ENCODE results near the gene CHD5.

Gene CHD5

GRCh38 chr1:6143395-6143794 is 36.7 kb downstream of the CHD5 start:
- Histone ChIP-seq H3K4me3 (ENCODE audit: low read length) (no peak overlapping the region), H3K27ac (ENCODE audit: low read length) (no peak overlapping the region), H3K4me1 (ENCODE audit: control insufficient read depth, insufficient read depth, low read length) (peaks cover under 1% of the 10 kb centered on the region; the same call in 1 of the 2 replicates), H3K27me3 (ENCODE audit: control insufficient read depth, insufficient read depth, low read length) (peaks cover 2% of the 10 kb centered on the region; the same call in 1 of the 2 replicates), H3K36me3 (ENCODE audit: control insufficient read depth, insufficient read depth, low read length) (no peaks in the 10 kb centered on the region), H3K9me3 (ENCODE audit: control insufficient read depth, insufficient read depth, low read length) (no peaks in the 10 kb centered on the region)
- no peak for DNase-seq (ENCODE audit: low read depth, low spot score)
- WGBS (ENCODE audit: insufficient coverage, insufficient read length), result no CpG with 5 or more reads among the region's 4 CpGs

GRCh38 chr1:6142734-6143133 is 37.4 kb downstream of the CHD5 start:
- Histone ChIP-seq H3K4me1 (ENCODE audit: control insufficient read depth, insufficient read depth, low read length) (no peaks in the 10 kb centered on the region), H3K27ac (ENCODE audit: low read length) (no peak overlapping the region), H3K36me3 (ENCODE audit: control insufficient read depth, insufficient read depth, low read length) (no peaks in the 10 kb centered on the region), H3K9me3 (ENCODE audit: control insufficient read depth, insufficient read depth, low read length) (no peaks in the 10 kb centered on the region), H3K4me3 (ENCODE audit: low read length) (no peak overlapping the region), H3K27me3 (ENCODE audit: control insufficient read depth, insufficient read depth, low read length) (no peaks in the 10 kb centered on the region)
- no peak for DNase-seq (ENCODE audit: low read depth, low spot score)
- WGBS (ENCODE audit: insufficient coverage, insufficient read length), result no CpG with 5 or more reads among the region's 4 CpGs

DNA sequence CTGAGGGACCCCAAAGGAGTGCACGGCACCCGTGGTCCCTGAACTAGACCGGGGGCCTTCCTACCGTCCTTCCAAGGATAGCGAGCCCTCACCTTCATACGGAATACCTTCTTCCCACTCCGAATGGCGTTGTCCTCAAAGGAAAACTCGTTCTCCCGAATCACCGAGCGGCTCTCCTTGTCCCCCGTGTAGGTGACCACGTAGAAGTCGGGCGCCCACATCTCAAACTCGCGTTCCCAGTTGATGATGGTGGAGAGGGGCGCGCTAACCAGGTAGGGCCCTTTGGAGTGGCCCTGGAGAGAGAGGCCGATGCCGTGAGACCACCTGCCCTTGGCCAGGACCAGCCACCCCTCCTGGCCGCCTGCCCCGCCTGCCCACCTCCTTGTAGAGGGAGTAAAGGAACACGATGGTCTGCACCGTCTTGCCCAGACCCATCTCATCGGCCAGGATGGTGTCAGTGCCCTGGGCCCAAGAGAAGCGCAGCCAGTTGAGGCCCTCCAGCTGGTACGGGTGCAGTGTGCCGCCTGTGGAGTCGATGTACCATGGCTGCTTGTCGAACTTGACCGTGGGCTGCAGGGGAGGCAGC is 38.0 kb downstream of the CHD5 start:
- no peak overlapping the region for H3K4me3 ChIP-seq (ENCODE audit: low read length)
- no peaks in the 10 kb centered on the region for H3K9me3 ChIP-seq (ENCODE audit: control insufficient read depth, insufficient read depth, low read length)
- H3K4me1 ChIP-seq (ENCODE audit: control insufficient read depth, insufficient read depth, low read length), result no peaks in the 10 kb centered on the region
- WGBS (ENCODE audit: insufficient coverage, insufficient read length), result no CpG with 5 or more reads among the region's 33 CpGs
- no peak overlapping the region for H3K27ac ChIP-seq (ENCODE audit: low read length)
- H3K36me3 ChIP-seq (ENCODE audit: control insufficient read depth, insufficient read depth, low read length), result no peaks in the 10 kb centered on the region
- no peaks in the 10 kb centered on the region for H3K27me3 ChIP-seq (ENCODE audit: control insufficient read depth, insufficient read depth, low read length)
- no peak for DNase-seq (ENCODE audit: low read depth, low spot score)

GRCh38 chr1:6141592-6141991 is 38.5 kb downstream of the CHD5 start:
- Histone ChIP-seq H3K27ac (ENCODE audit: low read length) (no peak overlapping the region), H3K36me3 (ENCODE audit: control insufficient read depth, insufficient read depth, low read length) (no peaks in the 10 kb centered on the region), H3K4me3 (ENCODE audit: low read length) (no peak overlapping the region), H3K4me1 (ENCODE audit: control insufficient read depth, insufficient read depth, low read length) (no peaks in the 10 kb centered on the region), H3K27me3 (ENCODE audit: control insufficient read depth, insufficient read depth, low read length) (no peaks in the 10 kb centered on the region), H3K9me3 (ENCODE audit: control insufficient read depth, insufficient read depth, low read length) (no peaks in the 10 kb centered on the region)
- DNase-seq (ENCODE audit: low read depth, low spot score), result no peak
- WGBS (ENCODE audit: insufficient coverage, insufficient read length), result no CpG with 5 or more reads among the region's 7 CpGs

DNA sequence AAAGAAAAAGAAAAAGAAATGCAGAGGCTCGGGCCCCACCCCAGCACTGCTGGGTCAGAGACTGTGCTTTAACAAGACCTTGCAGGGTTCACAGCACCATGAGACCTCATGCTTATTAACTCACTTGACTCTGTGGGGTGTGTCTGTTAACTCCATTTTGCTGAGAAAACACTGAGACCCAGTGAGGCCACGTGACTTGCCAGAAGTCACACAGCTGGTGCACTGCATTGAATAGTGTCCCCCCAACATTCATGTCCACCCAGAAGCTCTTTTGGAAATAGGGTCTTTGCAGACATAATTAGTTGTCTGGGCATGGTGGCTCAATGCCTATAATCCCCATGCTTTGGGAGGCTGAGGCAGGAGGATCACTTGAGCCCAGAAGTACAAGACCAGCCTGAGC is 39.7 kb downstream of the CHD5 start:
- no peak overlapping the region for H3K27ac ChIP-seq (ENCODE audit: low read length)
- no CpG with 5 or more reads among the region's 2 CpGs for WGBS (ENCODE audit: insufficient coverage, insufficient read length)
- no peak for DNase-seq (ENCODE audit: low read depth, low spot score)
- H3K9me3 ChIP-seq (ENCODE audit: control insufficient read depth, insufficient read depth, low read length), result no peaks in the 10 kb centered on the region
- no peaks in the 10 kb centered on the region for H3K36me3 ChIP-seq (ENCODE audit: control insufficient read depth, insufficient read depth, low read length)
- H3K27me3 ChIP-seq (ENCODE audit: control insufficient read depth, insufficient read depth, low read length), result no peaks in the 10 kb centered on the region
- no peaks in the 10 kb centered on the region for H3K4me1 ChIP-seq (ENCODE audit: control insufficient read depth, insufficient read depth, low read length)
- H3K4me3 ChIP-seq (ENCODE audit: low read length), result no peak overlapping the region

DNA sequence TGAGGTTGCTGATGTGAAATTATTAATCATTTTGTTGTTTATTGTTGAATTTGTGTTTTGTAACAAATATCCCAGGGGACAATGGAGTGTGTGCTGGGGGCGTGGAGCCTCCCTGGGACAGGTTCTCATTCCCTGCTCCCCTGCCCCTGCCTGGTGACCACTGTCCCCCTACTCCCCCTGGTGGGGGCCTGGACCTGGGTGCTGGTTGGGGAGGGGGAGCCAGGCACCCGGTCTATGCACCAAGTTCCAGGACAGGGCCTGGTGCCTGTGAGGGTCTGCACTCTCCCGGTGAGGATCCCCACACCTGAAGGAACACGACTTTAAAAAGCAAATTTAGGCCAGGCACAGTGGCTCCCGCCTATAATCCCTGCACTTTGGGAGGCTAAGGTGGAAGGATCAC is 42.4 kb downstream of the CHD5 start:
- H3K27me3 ChIP-seq (ENCODE audit: control insufficient read depth, insufficient read depth, low read length), result no peaks in the 10 kb centered on the region
- H3K9me3 ChIP-seq (ENCODE audit: control insufficient read depth, insufficient read depth, low read length), result no peaks in the 10 kb centered on the region
- no peaks in the 10 kb centered on the region for H3K36me3 ChIP-seq (ENCODE audit: control insufficient read depth, insufficient read depth, low read length)
- no peak for DNase-seq (ENCODE audit: low read depth, low spot score)
- WGBS (ENCODE audit: insufficient coverage, insufficient read length), result no CpG with 5 or more reads among the region's 5 CpGs
- no peak overlapping the region for H3K27ac ChIP-seq (ENCODE audit: low read length)
- H3K4me3 ChIP-seq (ENCODE audit: low read length), result no peak overlapping the region
- H3K4me1 ChIP-seq (ENCODE audit: control insufficient read depth, insufficient read depth, low read length), result no peaks in the 10 kb centered on the region

- DNase-seq (ENCODE audit: low read depth, low spot score), result no peak
- Histone ChIP-seq H3K27me3 (ENCODE audit: control insufficient read depth, insufficient read depth, low read length) (no peaks in the 10 kb centered on the region), H3K4me3 (ENCODE audit: low read length) (no peak overlapping the region), H3K4me1 (ENCODE audit: control insufficient read depth, insufficient read depth, low read length) (no peaks in the 10 kb centered on the region), H3K36me3 (ENCODE audit: control insufficient read depth, insufficient read depth, low read length) (no peaks in the 10 kb centered on the region), H3K9me3 (ENCODE audit: control insufficient read depth, insufficient read depth, low read length) (no peaks in the 10 kb centered on the region), H3K27ac (ENCODE audit: low read length) (no peak overlapping the region)
- WGBS (ENCODE audit: insufficient coverage, insufficient read length), result no CpG with 5 or more reads among the region's 16 CpGs
These were observed 43.5 kb downstream of the CHD5 start for GRCh38 chr1:6136516-6137220.

DNA sequence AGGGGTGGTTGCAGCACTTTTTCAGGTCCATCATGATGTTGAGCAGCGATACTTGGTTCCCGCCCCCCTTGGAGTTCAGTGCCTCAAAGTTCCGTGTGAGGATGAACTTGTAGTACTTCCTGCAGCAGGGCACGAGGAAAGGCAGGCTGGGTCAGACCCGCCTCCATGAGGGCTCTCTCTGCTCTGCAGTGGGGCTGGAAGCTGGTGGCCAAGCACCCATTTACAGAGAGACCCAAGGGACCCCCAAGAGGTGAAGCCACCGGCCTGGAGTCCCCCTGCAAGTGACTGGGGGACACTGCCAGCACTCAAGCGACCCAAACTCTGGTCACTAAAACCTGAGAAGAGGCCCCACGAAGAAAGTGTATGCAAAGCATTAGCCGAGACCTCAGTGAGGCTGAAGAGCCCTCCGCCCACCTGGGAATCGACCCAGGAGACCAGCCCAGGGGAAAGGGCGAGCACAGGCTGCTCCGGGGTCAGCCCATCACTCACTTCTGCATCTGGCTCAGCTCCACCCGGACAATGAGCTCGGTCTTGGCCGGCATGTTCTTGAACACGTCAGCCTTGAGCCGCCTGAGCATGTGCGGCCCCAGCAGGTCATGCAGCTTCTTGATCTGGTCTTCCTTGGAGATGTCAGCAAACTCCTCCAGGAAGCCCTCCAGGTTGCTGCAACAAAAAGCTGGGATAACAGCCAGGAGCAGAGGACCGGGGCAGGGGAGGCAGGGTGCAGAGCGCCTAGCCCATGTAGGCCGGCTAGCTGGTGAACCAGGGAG is 45.2 kb downstream of the CHD5 start:
- H3K27me3 ChIP-seq (ENCODE audit: control insufficient read depth, insufficient read depth, low read length), result no peaks in the 10 kb centered on the region
- no peaks in the 10 kb centered on the region for H3K4me1 ChIP-seq (ENCODE audit: control insufficient read depth, insufficient read depth, low read length)
- DNase-seq (ENCODE audit: low read depth, low spot score), result no peak
- H3K27ac ChIP-seq (ENCODE audit: low read length), result no peak overlapping the region
- WGBS (ENCODE audit: insufficient coverage, insufficient read length), result no CpG with 5 or more reads among the region's 22 CpGs
- H3K4me3 ChIP-seq (ENCODE audit: low read length), result no peak overlapping the region
- H3K9me3 ChIP-seq (ENCODE audit: control insufficient read depth, insufficient read depth, low read length), result no peaks in the 10 kb centered on the region
- H3K36me3 ChIP-seq (ENCODE audit: control insufficient read depth, insufficient read depth, low read length), result no peaks in the 10 kb centered on the region

- WGBS (ENCODE audit: insufficient coverage, insufficient read length), result no CpG with 5 or more reads among the region's 11 CpGs
These were observed 45.9 kb downstream of the CHD5 start for GRCh38 chr1:6134206-6134605.

DNA sequence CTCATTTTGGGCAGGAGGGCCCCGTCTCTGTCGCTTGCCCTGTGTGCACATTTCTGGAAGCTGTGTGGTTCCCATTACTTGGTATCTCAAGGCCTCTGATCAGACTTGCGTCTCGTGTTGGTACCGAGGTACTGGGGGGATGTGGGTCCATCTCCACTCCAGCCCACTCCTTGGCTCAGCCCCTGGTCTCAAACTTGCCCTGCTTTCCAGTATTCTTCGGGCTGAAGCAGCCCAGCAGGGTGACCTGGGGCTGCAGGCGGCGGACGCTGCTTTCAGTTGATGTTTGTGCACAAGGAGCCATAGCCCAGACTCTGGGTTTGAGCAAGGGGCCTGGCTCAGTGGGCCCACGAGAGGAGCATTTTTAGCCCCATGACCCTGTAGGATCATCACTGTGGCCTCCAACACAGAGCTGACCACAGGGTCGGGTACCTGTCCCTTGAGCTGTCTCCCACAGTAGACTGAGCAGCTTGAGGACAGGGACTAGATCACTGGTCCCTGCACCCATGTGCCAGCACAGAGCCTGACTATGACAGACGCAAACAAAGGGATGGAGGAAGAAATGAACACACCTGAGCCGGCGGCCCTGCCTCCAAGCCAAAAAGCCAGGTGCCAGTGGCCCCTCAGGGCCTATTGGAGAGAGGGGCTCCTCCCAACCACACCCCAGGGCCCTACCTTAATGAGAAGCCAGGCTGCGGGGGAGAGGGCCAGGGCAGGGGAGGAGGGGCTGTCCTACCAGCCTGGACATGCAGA is 46.8 kb downstream of the CHD5 start:
- Histone ChIP-seq H3K4me3 (ENCODE audit: low read length) (no peak overlapping the region), H3K27ac (ENCODE audit: low read length) (no peak overlapping the region), H3K36me3 (ENCODE audit: control insufficient read depth, insufficient read depth, low read length) (no peaks in the 10 kb centered on the region), H3K9me3 (ENCODE audit: control insufficient read depth, insufficient read depth, low read length) (no peaks in the 10 kb centered on the region), H3K27me3 (ENCODE audit: control insufficient read depth, insufficient read depth, low read length) (no peaks in the 10 kb centered on the region), H3K4me1 (ENCODE audit: control insufficient read depth, insufficient read depth, low read length) (no peaks in the 10 kb centered on the region)
- no peak for DNase-seq (ENCODE audit: low read depth, low spot score)
- no CpG with 5 or more reads among the region's 15 CpGs for WGBS (ENCODE audit: insufficient coverage, insufficient read length)

More at GRCh38 chr1:6134206-6134605, 45.9 kb downstream of the CHD5 start:
- no peaks in the 10 kb centered on the region for H3K27me3 ChIP-seq (ENCODE audit: control insufficient read depth, insufficient read depth, low read length)
- no peak overlapping the region for H3K27ac ChIP-seq (ENCODE audit: low read length)
- no peaks in the 10 kb centered on the region for H3K4me1 ChIP-seq (ENCODE audit: control insufficient read depth, insufficient read depth, low read length)
- no peaks in the 10 kb centered on the region for H3K36me3 ChIP-seq (ENCODE audit: control insufficient read depth, insufficient read depth, low read length)
- no peaks in the 10 kb centered on the region for H3K9me3 ChIP-seq (ENCODE audit: control insufficient read depth, insufficient read depth, low read length)
- DNase-seq (ENCODE audit: low read depth, low spot score), result no peak
- H3K4me3 ChIP-seq (ENCODE audit: low read length), result no peak overlapping the region

All from iPS DF 6.9 (cell line).